Measurements from ENCODE around the gene OR51D1. TPM values are rescaled to one million over a fixed set of nuclear protein-coding genes. Genes with fewer than 3 reads are reported as not detected.

OR51D1 gene
- total RNA-seq, 1 donor from 2014 or later, result not detected

DNA sequence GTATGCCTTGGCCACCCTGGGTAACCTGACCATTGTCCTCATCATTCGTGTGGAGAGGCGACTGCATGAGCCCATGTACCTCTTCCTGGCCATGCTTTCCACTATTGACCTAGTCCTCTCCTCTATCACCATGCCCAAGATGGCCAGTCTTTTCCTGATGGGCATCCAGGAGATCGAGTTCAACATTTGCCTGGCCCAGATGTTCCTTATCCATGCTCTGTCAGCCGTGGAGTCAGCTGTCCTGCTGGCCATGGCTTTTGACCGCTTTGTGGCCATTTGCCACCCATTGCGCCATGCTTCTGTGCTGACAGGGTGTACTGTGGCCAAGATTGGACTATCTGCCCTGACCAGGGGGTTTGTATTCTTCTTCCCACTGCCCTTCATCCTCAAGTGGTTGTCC is 2.7 kb downstream of the OR51D1 start:
- DNase-seq (ENCODE audit: extremely low spot score in 2 of 2), result no peak
- intact Hi-C loops (cut with DNase I), result no loop called here
- no peaks in the 10 kb centered on the region for H3K9me3 ChIP-seq
- no peaks in the 10 kb centered on the region for H3K27me3 ChIP-seq
- no peak overlapping the region for H3K4me3 ChIP-seq
- no peaks in the 10 kb centered on the region for H3K36me3 ChIP-seq
- TF ChIP-seq POLR2AphosphoS5 (IDR thresholded peaks at IDR 0.05; ENCODE audit: insufficient read depth in 1 of 2, low read depth in 1 of 2) (no peak), POLR2A (IDR thresholded peaks at IDR 0.05) (no peak)
- TF ChIP-seq, protein P1, sequence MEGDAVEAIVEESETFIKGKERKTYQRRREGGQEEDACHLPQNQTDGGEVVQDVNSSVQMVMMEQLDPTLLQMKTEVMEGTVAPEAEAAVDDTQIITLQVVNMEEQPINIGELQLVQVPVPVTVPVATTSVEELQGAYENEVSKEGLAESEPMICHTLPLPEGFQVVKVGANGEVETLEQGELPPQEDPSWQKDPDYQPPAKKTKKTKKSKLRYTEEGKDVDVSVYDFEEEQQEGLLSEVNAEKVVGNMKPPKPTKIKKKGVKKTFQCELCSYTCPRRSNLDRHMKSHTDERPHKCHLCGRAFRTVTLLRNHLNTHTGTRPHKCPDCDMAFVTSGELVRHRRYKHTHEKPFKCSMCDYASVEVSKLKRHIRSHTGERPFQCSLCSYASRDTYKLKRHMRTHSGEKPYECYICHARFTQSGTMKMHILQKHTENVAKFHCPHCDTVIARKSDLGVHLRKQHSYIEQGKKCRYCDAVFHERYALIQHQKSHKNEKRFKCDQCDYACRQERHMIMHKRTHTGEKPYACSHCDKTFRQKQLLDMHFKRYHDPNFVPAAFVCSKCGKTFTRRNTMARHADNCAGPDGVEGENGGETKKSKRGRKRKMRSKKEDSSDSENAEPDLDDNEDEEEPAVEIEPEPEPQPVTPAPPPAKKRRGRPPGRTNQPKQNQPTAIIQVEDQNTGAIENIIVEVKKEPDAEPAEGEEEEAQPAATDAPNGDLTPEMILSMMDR (IDR thresholded peaks at IDR 0.05), result no peak
- no peak overlapping the region for H3K27ac ChIP-seq
- H3K4me1 ChIP-seq, result no peaks in the 10 kb centered on the region

DNA sequence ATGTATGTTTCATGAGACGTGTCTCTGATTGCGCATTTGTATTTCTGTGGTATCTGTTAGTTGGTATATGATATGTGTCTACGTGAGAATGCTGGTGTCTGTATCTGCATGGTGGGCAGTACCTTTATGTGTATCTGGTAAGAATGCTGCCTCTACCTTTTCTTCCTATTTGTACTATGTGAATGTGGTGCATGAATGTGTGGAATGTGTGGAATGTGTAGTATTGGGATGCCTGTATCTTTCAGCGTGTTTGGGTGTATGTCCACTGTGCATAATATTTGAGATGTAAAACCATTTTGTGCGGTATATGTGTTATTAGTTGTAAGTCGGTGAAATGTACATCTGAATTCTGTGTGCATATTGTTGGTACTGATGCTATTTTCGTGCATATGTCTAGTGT is 4.2 kb downstream of the OR51D1 start:
- no peak for TF ChIP-seq POLR2A (IDR thresholded peaks at IDR 0.05)
- TF ChIP-seq, protein P1 (IDR thresholded peaks at IDR 0.05), result no peak
- no peak for TF ChIP-seq POLR2AphosphoS5 (IDR thresholded peaks at IDR 0.05; ENCODE audit: insufficient read depth in 1 of 2, low read depth in 1 of 2)
- no peak overlapping the region for H3K4me3 ChIP-seq
- H3K4me1 ChIP-seq, result no peaks in the 10 kb centered on the region
- no peaks in the 10 kb centered on the region for H3K36me3 ChIP-seq
- intact Hi-C loops (cut with DNase I), result no loop called here
- H3K27me3 ChIP-seq, result no peaks in the 10 kb centered on the region
- no peak overlapping the region for H3K27ac ChIP-seq
- no peaks in the 10 kb centered on the region for H3K9me3 ChIP-seq
- no peak for DNase-seq (ENCODE audit: extremely low spot score in 2 of 2)

DNA sequence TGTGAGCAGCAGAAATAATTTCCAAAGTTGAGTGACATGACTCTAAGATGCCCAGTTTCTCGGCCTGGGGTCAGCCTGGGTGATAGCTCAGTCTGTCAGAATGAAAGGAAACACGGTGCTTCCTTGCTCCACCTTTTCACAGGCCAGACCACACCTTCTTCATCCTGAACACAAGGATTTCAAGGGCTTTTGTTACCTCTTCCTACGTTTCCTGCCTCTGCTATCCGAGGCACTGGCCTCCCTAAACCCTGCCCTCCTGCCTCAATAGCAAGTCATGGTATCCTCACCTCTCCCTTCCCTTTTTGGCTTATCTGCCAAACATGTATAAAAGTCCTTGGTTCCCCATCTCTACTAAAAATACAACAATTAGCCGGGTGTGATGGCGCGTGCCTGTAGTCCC is 4.8 kb downstream of the OR51D1 start:
- Histone ChIP-seq H3K27me3 (no peaks in the 10 kb centered on the region), H3K9me3 (no peaks in the 10 kb centered on the region), H3K36me3 (no peaks in the 10 kb centered on the region), H3K4me3 (no peak overlapping the region), H3K27ac (no peak overlapping the region), H3K4me1 (peaks cover under 1% of the 10 kb centered on the region)
- no peak for DNase-seq (ENCODE audit: extremely low spot score in 2 of 2)
- TF ChIP-seq POLR2A (IDR thresholded peaks at IDR 0.05) (no peak), POLR2AphosphoS5 (IDR thresholded peaks at IDR 0.05; ENCODE audit: insufficient read depth in 1 of 2, low read depth in 1 of 2) (no peak)
- TF ChIP-seq, protein P1 (IDR thresholded peaks at IDR 0.05), result no peak
- intact Hi-C loops (cut with DNase I), result no loop called here

DNA sequence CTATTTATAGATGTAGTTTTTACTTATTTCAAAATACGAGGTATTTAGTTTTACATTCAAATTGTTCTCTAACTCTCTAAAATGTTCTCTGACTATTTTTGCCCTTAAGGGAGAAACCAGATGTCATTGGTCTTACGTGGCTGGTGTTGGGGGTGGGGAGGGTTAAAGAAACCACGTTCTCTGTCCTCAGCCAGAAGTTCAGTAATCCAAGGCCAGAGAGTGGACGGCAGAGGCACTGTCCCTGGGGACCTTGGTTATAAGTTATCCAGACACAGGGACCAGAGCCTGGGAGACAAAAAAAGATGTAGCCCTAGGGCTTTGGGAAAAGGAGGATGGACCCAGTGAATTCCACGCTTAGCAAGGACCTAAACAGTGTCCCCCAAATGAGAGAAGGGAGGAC is 5.8 kb downstream of the OR51D1 start:
- Histone ChIP-seq H3K27ac (no peak overlapping the region), H3K4me1 (peaks cover 8% of the 10 kb centered on the region), H3K4me3 (no peak overlapping the region), H3K27me3 (no peaks in the 10 kb centered on the region), H3K36me3 (no peaks in the 10 kb centered on the region), H3K9me3 (no peaks in the 10 kb centered on the region)
- TF ChIP-seq POLR2AphosphoS5 (IDR thresholded peaks at IDR 0.05; ENCODE audit: insufficient read depth in 1 of 2, low read depth in 1 of 2) (no peak), POLR2A (IDR thresholded peaks at IDR 0.05) (no peak)
- TF ChIP-seq, protein P1 (IDR thresholded peaks at IDR 0.05), result no peak
- intact Hi-C loops (cut with DNase I), result no loop called here
- no peak for DNase-seq (ENCODE audit: extremely low spot score in 2 of 2)

DNA sequence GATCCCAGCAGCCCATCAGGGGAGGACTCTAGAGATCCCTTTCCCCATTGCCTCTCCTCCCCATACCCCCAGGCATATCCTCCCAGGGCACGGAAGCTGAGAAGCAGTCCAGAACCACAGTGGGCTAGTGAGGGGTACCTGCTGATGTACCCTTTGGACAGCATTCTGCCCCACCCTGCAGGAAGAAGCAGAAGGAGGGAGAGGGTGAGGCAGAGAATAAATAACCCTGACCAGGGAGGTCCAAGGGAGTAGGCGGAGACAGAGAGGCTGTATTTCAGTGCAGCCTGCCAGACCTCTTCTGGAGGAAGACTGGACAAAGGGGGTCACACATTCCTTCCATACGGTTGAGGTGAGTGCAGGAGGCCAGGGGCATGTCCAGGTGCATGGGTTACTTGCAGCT is 6.4 kb downstream of the OR51D1 start, which contains the start of gene OR51E1:
OR51E1 (plus strand) TSS at position 301 of the 400 bp plus-strand sequence. CDS start 8,545 bp downstream, outside the sequence.
- no peaks in the 10 kb centered on the region for H3K9me3 ChIP-seq
- no peak for TF ChIP-seq POLR2A (IDR thresholded peaks at IDR 0.05)
- TF ChIP-seq POLR2AphosphoS5 (IDR thresholded peaks at IDR 0.05; ENCODE audit: insufficient read depth in 1 of 2, low read depth in 1 of 2), result no peak
- TF ChIP-seq, protein P1 (IDR thresholded peaks at IDR 0.05), result no peak
- H3K36me3 ChIP-seq, result no peaks in the 10 kb centered on the region
- no peak within 1 kb of the TSS for H3K4me3 ChIP-seq
- intact Hi-C loops (cut with DNase I), result no loop called here
- DNase-seq (ENCODE audit: extremely low spot score in 2 of 2), result no peak
- H3K27ac ChIP-seq, result no peak within 1 kb of the TSS
- H3K27me3 ChIP-seq, result no peaks in the 10 kb centered on the region
- peaks cover 8% of the 10 kb centered on the region for H3K4me1 ChIP-seq

Measured in vagina (tissue), 2 donors.